Uterus (tissue), 2 donors: ENCODE results near the gene POU2F1.

Experiments
- POLR2A ChIP-seq, 2 donors: fragments of 450-650 bp; IDR thresholded peaks; one replicate each; pipeline ENCODE4 v1.6.1; 2016; ENCODE audit warnings: antibody characterized with exemption in 2 of 2, mild to moderate bottlenecking in 1 of 2, moderate library complexity in 1 of 2
- TF ChIP-seq, protein P1 (sequence below), 4 experiments: fragments of 200-600 bp in 2 of 4; fragments of 450-650 bp in 2 of 4; sonication (generic) in 2 of 4; IDR thresholded peaks; one replicate each; pipeline ENCODE4 v1.5.1; 2016 to 2019; ENCODE audit warnings: antibody characterized with exemption in 4 of 4, mild to moderate bottlenecking in 2 of 4, moderate library complexity in 1 of 4

DNA sequence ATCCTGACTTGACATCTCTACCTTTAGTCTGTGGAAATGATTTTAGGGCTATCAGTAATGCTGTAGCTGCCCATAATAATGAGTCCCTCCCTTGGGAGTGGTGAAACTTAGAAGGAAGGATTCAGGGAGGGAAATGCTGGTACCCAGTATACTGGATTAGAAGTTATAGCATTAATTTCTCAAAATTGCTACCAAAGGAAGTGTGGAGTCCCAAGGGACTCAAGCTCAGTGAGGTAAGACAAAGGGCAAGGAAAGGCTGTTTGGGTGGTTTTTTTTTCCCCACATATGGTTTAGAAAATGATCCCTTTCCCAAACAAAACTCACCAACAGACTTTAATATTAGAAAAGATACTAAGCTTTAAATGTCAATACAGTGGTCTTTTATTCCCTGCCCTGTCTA, 197.7 kb downstream of the POU2F1 start:
- TF ChIP-seq, protein P1, sequence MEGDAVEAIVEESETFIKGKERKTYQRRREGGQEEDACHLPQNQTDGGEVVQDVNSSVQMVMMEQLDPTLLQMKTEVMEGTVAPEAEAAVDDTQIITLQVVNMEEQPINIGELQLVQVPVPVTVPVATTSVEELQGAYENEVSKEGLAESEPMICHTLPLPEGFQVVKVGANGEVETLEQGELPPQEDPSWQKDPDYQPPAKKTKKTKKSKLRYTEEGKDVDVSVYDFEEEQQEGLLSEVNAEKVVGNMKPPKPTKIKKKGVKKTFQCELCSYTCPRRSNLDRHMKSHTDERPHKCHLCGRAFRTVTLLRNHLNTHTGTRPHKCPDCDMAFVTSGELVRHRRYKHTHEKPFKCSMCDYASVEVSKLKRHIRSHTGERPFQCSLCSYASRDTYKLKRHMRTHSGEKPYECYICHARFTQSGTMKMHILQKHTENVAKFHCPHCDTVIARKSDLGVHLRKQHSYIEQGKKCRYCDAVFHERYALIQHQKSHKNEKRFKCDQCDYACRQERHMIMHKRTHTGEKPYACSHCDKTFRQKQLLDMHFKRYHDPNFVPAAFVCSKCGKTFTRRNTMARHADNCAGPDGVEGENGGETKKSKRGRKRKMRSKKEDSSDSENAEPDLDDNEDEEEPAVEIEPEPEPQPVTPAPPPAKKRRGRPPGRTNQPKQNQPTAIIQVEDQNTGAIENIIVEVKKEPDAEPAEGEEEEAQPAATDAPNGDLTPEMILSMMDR (IDR thresholded peaks at IDR 0.05): no peak
- TF ChIP-seq POLR2A (IDR thresholded peaks at IDR 0.05): no peak
